ENCODE measurements around the gene SUSD4.
"Not testable (repeated sequence)": the region's sequence is repeated elsewhere in the genome, so short reads cannot be mapped to it uniquely, and the experiment has no call there.

- TF ChIP-seq CTCF (conservative IDR thresholded peaks at IDR 0.05; ENCODE audit: low read length); EZH2phosphoT487 (IDR thresholded peaks at IDR 0.05; ENCODE audit: borderline replicate concordance): not testable (repeated sequence)
These were observed 112.6 kb downstream of the SUSD4 start for GRCh38 chr1:223251387-223251786.
